H9 (cell line): Measurements from ENCODE around the gene PDS5B. TPM values are rescaled to one million over a fixed set of nuclear protein-coding genes. Genes with fewer than 3 reads are reported as not detected.

Source experiments
- DNase-seq: peaks from one replicate; pipeline ENCODE4 v3.0.0-alpha.2; 2017
- H2AFZ ChIP-seq: one replicate; pipeline ENCODE4 v1.6.1; 2013; ENCODE audit warnings: mild to moderate bottlenecking, low read length, control low read depth, moderate library complexity
- H2AK5ac ChIP-seq: 2 replicates; pipeline ENCODE4 v1.6.1; 2013; ENCODE audit warnings: low read length, control low read depth, mixed read lengths; ENCODE audit not compliant: insufficient read length
- H2BK120ac ChIP-seq: one replicate; pipeline ENCODE4 v1.6.1; 2013; ENCODE audit warnings: low read depth, mild to moderate bottlenecking, low read length, control low read depth, inconsistent platforms; ENCODE audit not compliant: poor library complexity, severe bottlenecking
- H2BK12ac ChIP-seq: 2 replicates; pipeline ENCODE4 v1.6.1; 2013; ENCODE audit warnings: low read length, control low read depth, mixed read lengths, low read depth; ENCODE audit not compliant: insufficient read length
- H2BK15ac ChIP-seq: 2 replicates; pipeline ENCODE4 v1.6.1; 2013; ENCODE audit warnings: low read depth, low read length, control low read depth
- H2BK20ac ChIP-seq: one replicate; pipeline ENCODE4 v1.6.1; 2013; ENCODE audit warnings: low read depth, mild to moderate bottlenecking, low read length, control low read depth, inconsistent platforms; ENCODE audit not compliant: poor library complexity, severe bottlenecking
- H2BK5ac ChIP-seq: 2 replicates; pipeline ENCODE4 v1.6.1; 2013; ENCODE audit warnings: low read length, control low read depth, mixed read lengths; ENCODE audit not compliant: insufficient read length
- H3K14ac ChIP-seq: 2 replicates; pipeline ENCODE4 v1.6.1; 2013; ENCODE audit warnings: low read length, control low read depth; ENCODE audit not compliant: insufficient read depth
- H3K18ac ChIP-seq: 2 replicates; pipeline ENCODE4 v1.6.1; 2013; ENCODE audit warnings: low read depth, mild to moderate bottlenecking, mixed read lengths, low read length, control low read depth; ENCODE audit not compliant: insufficient read length
- H3K23ac ChIP-seq: 2 replicates; pipeline ENCODE4 v1.6.1; 2013; ENCODE audit warnings: low read length, control low read depth, mixed read lengths, low read depth; ENCODE audit not compliant: insufficient read length
- H3K23me2 ChIP-seq: 2 replicates; pipeline ENCODE4 v1.6.1; 2013; ENCODE audit warnings: low read depth, mild to moderate bottlenecking, mixed read lengths, low read length, control low read depth; ENCODE audit not compliant: insufficient read length, poor library complexity, severe bottlenecking
- H3K27ac ChIP-seq: 2 replicates; pipeline ENCODE4 v1.5.1; 2013; ENCODE audit warnings: low read length, control low read depth, mixed read lengths, low read depth; ENCODE audit not compliant: insufficient read length
- H3K27me3 ChIP-seq: 2 replicates; pipeline ENCODE4 v1.6.1; 2013; ENCODE audit warnings: low read length, control low read depth, inconsistent platforms; ENCODE audit not compliant: insufficient read depth
- H3K4ac ChIP-seq: 2 replicates; pipeline ENCODE4 v1.6.1; 2013; ENCODE audit warnings: low read depth, mild to moderate bottlenecking, control low read depth, inconsistent platforms, low read length, moderate library complexity
- H3K4me1 ChIP-seq: 2 replicates; pipeline ENCODE4 v1.6.1; 2013; ENCODE audit warnings: low read length, control low read depth, inconsistent platforms; ENCODE audit not compliant: insufficient read depth
- H3K4me2 ChIP-seq: 2 replicates; pipeline ENCODE4 v1.6.1; 2013; ENCODE audit warnings: low read length, control low read depth, mixed read lengths; ENCODE audit not compliant: insufficient read length, insufficient read depth
- H3K56ac ChIP-seq: 2 replicates; pipeline ENCODE4 v1.6.1; 2013; ENCODE audit warnings: low read depth, mild to moderate bottlenecking, mixed read lengths, low read length, control low read depth; ENCODE audit not compliant: insufficient read length
- H3K79me1 ChIP-seq: 2 replicates; pipeline ENCODE4 v1.6.1; 2013; ENCODE audit warnings: low read depth, mild to moderate bottlenecking, moderate library complexity, low read length, control low read depth, inconsistent platforms; ENCODE audit not compliant: insufficient read depth, poor library complexity, severe bottlenecking
- H3K79me2 ChIP-seq: 2 replicates; pipeline ENCODE4 v1.6.1; 2013; ENCODE audit warnings: low read length, control low read depth, inconsistent platforms; ENCODE audit not compliant: insufficient read depth
- H3K9ac ChIP-seq: 2 replicates; pipeline ENCODE4 v1.6.1; 2013; ENCODE audit warnings: low read length, control low read depth, mixed read lengths; ENCODE audit not compliant: insufficient read length; ENCODE audit errors: extremely low read depth
- H3K9me3 ChIP-seq: one replicate; pipeline ENCODE4 v1.6.1; 2013; ENCODE audit warnings: low read depth, low read length, inconsistent platforms; ENCODE audit not compliant: control insufficient read depth
- H3T11ph ChIP-seq: one replicate; pipeline ENCODE4 v1.6.1; 2013; ENCODE audit warnings: mild to moderate bottlenecking, low read length, control low read depth, inconsistent platforms
- H4K20me1 ChIP-seq: one replicate; pipeline ENCODE4 v1.6.1; 2013; ENCODE audit not compliant: control insufficient read depth, insufficient read length, insufficient read depth
- H4K5ac ChIP-seq: 2 replicates; pipeline ENCODE4 v1.6.1; 2013; ENCODE audit warnings: low read depth, mild to moderate bottlenecking, mixed read lengths, low read length, control low read depth; ENCODE audit not compliant: insufficient read length
- H4K8ac ChIP-seq: replicated peaks from 2 replicates; pipeline ENCODE4 v1.6.1; 2013; ENCODE audit warnings: low read length, control low read depth, mixed read lengths, low read depth; ENCODE audit not compliant: insufficient read length
- H4K91ac ChIP-seq: 2 replicates; pipeline ENCODE4 v1.6.1; 2013; ENCODE audit warnings: low read depth, mild to moderate bottlenecking, moderate library complexity, mixed read lengths, low read length, control low read depth; ENCODE audit not compliant: insufficient read length
- H3K27ac Mint-ChIP-seq, 3 experiments: 2 replicates in 2 of 3; 3 replicates in 1 of 3; pipeline ENCODE4 v1.8.0; 2020 to 2021; ENCODE audit warnings: mixed read lengths in 3 of 3, mild to moderate bottlenecking in 1 of 3, moderate library complexity in 1 of 3
- H3K27me3 Mint-ChIP-seq: 2 replicates; pipeline ENCODE4 v1.8.0; 2021; ENCODE audit warnings: low read depth, mild to moderate bottlenecking, moderate library complexity, mixed read lengths
- H3K36me3 Mint-ChIP-seq, 3 experiments: 2 replicates in 2 of 3; 3 replicates in 1 of 3; pipeline ENCODE4 v1.8.0; 2020 to 2021; ENCODE audit warnings: low read depth in 3 of 3, mixed read lengths in 3 of 3; ENCODE audit not compliant: insufficient read depth in 1 of 3
- H3K4me1 Mint-ChIP-seq, 2 experiments: 2 replicates each; pipeline ENCODE4 v1.8.0; 2020; ENCODE audit warnings: mixed read lengths in 2 of 2
- H3K4me3 Mint-ChIP-seq, 2 experiments: 2 replicates in 1 of 2; 3 replicates in 1 of 2; pipeline ENCODE4 v1.8.0; 2020 to 2021; ENCODE audit warnings: mild to moderate bottlenecking in 2 of 2, mixed read lengths in 2 of 2, moderate library complexity in 1 of 2
- H3K9me3 Mint-ChIP-seq, 2 experiments: 2 replicates in 1 of 2; 3 replicates in 1 of 2; pipeline ENCODE4 v1.8.0; 2020; ENCODE audit warnings: mild to moderate bottlenecking in 2 of 2, mixed read lengths in 2 of 2, moderate library complexity in 1 of 2
- CTCF ChIP-seq: fragments of 200-600 bp; sonication (generic); conservative IDR thresholded peaks from 3 replicates; pipeline ENCODE4 v1.8.0; 2021; ENCODE audit warnings: antibody characterized with exemption, mild to moderate bottlenecking
- WGBS: extraction: QIAGEN DNeasy Blood & Tissue Kit; methylation state at CpG from one replicate; pipeline ENCODE4 v1.1.7; 2013; ENCODE audit warnings: missing lambda C conversion rate, low lambda C conversion rate, mixed read lengths; ENCODE audit not compliant: insufficient read length; ENCODE audit errors: extremely low coverage; 5-methylcytosine and 5-hydroxymethylcytosine counted together
- total RNA-seq: library from RNA; stranded (reverse); gene quantifications from 2 replicates; pipeline ENCODE4 v1.2.1, GENCODE V29; 2021

Gene PDS5B
- total RNA-seq, 1 experiment from 2014 or later, result 50.0 TPM

DNA sequence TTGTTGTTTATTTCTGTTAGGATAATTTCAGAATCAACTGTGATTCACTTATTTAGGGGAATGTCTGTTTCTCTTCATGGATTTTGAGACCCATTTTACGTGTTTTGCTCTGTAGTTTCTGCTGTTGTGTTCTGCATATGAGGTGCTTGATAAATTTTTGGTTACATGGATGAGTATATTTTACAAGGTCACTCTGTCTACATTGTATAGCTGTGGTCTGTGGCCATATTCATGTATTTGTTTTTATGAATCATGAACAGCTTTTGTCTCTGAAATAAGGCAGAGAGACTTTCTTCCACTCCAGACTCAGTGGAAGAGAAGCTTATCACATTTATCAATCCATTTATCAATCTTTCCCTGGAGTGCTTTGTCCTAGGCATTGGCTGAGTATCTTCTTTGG is 56.6 kb downstream of the PDS5B start:
- H4K91ac ChIP-seq, result no peak overlapping the region
- no peaks in the 10 kb centered on the region for H3K27me3 Mint-ChIP-seq
- H3K4me3 Mint-ChIP-seq, result no peak overlapping the region
- peaks cover 5% of the 10 kb centered on the region; the same call in 1 of the 2 replicates for H3K4me1 ChIP-seq
- no peak overlapping the region for H3K18ac ChIP-seq
- no peaks in the 10 kb centered on the region for H4K20me1 ChIP-seq
- H3K23ac ChIP-seq, result no peak overlapping the region
- no peaks in the 10 kb centered on the region for H3K36me3 Mint-ChIP-seq
- no peaks in the 10 kb centered on the region for H3K27me3 ChIP-seq
- no peak overlapping the region for H2AK5ac ChIP-seq
- no peak overlapping the region for H3K27ac ChIP-seq
- H3T11ph ChIP-seq, result no peak overlapping the region
- H2BK12ac ChIP-seq, result no peak overlapping the region
- no peaks in the 10 kb centered on the region for H3K9me3 ChIP-seq
- no peaks in the 10 kb centered on the region for H3K23me2 ChIP-seq
- H2AFZ ChIP-seq, result no peak overlapping the region
- H4K8ac ChIP-seq, result no peak overlapping the region
- H2BK15ac ChIP-seq, result no peak overlapping the region
- H3K27ac Mint-ChIP-seq, result peak overlapping the region in 2 of 3 experiments; percentile 5 to 19; a peak in 1 of 7 replicates
- no peak for TF ChIP-seq CTCF
- no peaks in the 10 kb centered on the region for H3K9me3 Mint-ChIP-seq
- no peak overlapping the region for H4K5ac ChIP-seq
- no peak overlapping the region for H3K4ac ChIP-seq
- no peak overlapping the region for H3K56ac ChIP-seq
- H2BK120ac ChIP-seq, result no peak overlapping the region
- H3K9ac ChIP-seq, result no peak overlapping the region
- H2BK5ac ChIP-seq, result no peak overlapping the region
- peaks cover 21% of the 10 kb centered on the region; the same call in 1 of the 2 replicates for H3K79me2 ChIP-seq
- no CpG with 5 or more reads among the region's 1 CpG for WGBS
- no peak for DNase-seq
- H3K4me2 ChIP-seq, result no peak overlapping the region
- H3K14ac ChIP-seq, result no peak overlapping the region
- peaks cover 25 to 29% of the 10 kb centered on the region in 2 experiments for H3K4me1 Mint-ChIP-seq
- H2BK20ac ChIP-seq, result no peak overlapping the region
- peaks cover 3% of the 10 kb centered on the region for H3K79me1 ChIP-seq
